Lower leg skin (tissue), 4 donors: ENCODE measurements around the gene ZMYND11. TPM values are rescaled to one million over a fixed set of nuclear protein-coding genes. Genes with fewer than 3 reads are reported as not detected.

Experiments used
- DNase-seq, 2 donors: peaks; one replicate each; pipeline ENCODE4 v3.0.0-alpha.2; 2019; ENCODE audit warnings: low spot score in 2 of 2
- H3K4me3 ChIP-seq: fragments of 200-600 bp; sonication (generic); 2 replicates; pipeline ENCODE4 v1.5.1; 2017; ENCODE audit warnings: mild to moderate bottlenecking, low read depth; ENCODE audit not compliant: poor library complexity, severe bottlenecking
- CTCF ChIP-seq, 3 donors: fragments of 450-650 bp; IDR thresholded peaks; one replicate each; pipeline ENCODE4 v1.5.1; 2016; ENCODE audit warnings: antibody characterized with exemption in 3 of 3, mild to moderate bottlenecking in 3 of 3, moderate library complexity in 2 of 3
- POLR2A ChIP-seq, 2 donors: fragments of 450-650 bp; IDR thresholded peaks; one replicate each; pipeline ENCODE4 v1.6.1; 2016 to 2017; ENCODE audit warnings: antibody characterized with exemption in 2 of 2, mild to moderate bottlenecking in 1 of 2, moderate library complexity in 1 of 2
- WGBS, 2 donors: methylation state at CpG; one replicate each; pipeline ENCODE4 v1.1.5; 2018; 5-methylcytosine and 5-hydroxymethylcytosine counted together
- intact Hi-C: fragments of 100-400 bp; cut with DNase I; formaldehyde crosslinking; loops from one replicate; pipeline ENCODE4 v1.15.0; 2023; ENCODE audit warnings: low total_unique reads
- total RNA-seq, 4 donors: library from RNA; depleted of rRNA; stranded (reverse); fragments of >200 nt; gene quantifications; one replicate each; pipeline ENCODE4 v1.1.0, GENCODE V29; 2016

ZMYND11 gene
- total RNA-seq, result 10 to 100 TPM; 41.0 to 50.8 (median 47.7) TPM

DNA sequence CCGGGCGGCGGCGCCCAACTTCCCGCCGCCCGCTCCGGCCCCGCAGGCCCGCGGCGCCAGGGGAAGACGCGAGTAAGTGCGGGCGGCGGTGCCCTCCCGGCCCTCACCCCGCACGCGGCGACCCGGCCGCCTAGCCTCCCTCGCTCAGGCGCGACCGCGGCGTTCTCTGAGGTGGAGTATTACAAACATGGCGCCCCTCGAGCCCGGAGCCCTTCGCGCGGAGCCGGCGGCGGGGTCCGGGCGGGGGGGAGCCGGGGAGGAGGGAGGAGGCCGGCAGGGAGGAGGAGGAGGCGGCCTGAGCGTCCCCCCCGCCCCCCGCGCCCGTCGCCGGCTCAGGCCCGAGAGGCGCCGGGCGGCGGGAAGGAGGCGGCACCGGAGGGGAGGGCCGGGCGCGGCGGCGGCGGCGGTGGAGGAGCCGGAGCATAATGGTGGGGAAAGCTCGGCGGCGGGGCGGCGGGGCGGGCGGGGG lies at the start of gene ZMYND11:
Gene ZMYND11 (plus strand): TSS at position 324 of the 469 bp plus-strand sequence. CDS start 44,558 bp downstream, outside the sequence.
- intact Hi-C loops, result no loop called here

DNA sequence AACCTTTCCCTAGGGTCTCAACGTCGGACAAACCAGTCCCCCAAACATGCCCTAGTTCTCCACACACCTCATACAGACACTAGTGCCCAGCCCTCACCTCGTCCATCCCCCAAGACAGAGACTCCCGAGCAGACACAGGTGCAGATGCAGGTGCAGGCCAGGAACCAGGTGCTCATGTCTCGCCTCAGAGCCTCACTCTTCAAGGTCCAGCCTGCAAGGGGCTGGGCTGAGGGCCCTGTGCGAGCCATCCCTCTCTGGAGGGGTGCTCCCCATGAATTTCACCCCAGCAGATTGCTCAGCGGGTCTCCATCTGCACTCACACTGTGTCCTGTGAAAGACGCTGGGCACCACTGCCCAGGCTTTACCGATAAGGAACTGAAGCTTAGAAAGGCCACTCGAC lies 49.2 kb upstream of the ZMYND11 start:
- WGBS, 2 donors, result 91 to 92% methylated on average over 9 to 10 of the region's 10 CpGs
- TF ChIP-seq POLR2A (IDR thresholded peaks at IDR 0.05) (no peak), CTCF (IDR thresholded peaks at IDR 0.05) (no peak)
- intact Hi-C loops, result no loop called here
- no peak overlapping the region for H3K4me3 ChIP-seq
- DNase-seq, result no peak

More for the DNA sequence above, at the start of gene ZMYND11:
- WGBS, 2 donors, result 0 to 2% methylated on average over 2 to 62 of the region's 73 CpGs
- peak; percentile 36 to 91 for DNase-seq
- TF ChIP-seq POLR2A (IDR thresholded peaks at IDR 0.05), result no peak
- no peak for TF ChIP-seq CTCF (IDR thresholded peaks at IDR 0.05)
- H3K4me3 ChIP-seq, result peak within 1 kb of the TSS; percentile 70

DNA sequence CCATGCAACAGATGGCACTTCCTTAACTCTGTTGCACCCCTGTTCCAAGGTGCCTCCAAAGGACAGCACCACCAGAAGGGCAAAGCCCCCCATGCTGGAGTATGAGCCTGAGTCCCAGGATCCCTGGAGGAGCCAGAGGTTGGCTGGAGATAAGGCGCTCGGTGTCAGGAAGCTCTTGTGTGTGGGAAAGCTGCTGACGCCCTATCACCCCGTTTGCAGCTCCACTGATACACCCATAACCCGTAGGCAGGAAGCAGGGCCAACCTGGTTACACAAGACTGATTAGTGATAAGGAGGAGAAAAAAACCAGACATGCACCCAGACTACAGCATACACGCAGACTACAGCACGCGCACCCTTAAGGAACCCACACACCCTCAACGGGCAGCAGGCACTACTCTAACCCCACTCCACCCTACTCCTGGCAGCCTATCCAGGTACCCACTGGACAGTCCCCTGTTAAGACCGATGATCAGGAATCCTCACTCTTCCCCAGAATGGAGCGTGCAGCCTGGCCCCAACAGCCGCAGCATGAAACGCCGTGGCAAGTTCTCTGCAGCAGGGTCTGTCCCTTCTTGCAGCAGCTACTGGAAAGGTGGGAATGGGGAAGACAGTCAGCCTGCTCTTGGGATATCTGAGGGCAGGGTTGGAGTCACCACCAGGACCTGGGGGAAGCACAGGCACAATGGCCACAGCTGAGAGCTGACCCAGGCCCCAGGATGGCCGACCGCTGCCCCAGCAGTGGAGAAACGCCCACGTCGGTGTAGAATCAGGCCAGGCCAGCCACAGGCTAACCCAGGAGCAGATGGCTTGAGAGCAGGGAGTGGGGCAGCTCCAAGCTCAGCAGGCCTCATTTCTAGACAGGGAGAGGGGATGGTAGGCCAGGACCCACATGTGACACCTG lies 47.8 kb upstream of the ZMYND11 start:
- TF ChIP-seq POLR2A (IDR thresholded peaks at IDR 0.05), result no peak
- TF ChIP-seq CTCF (IDR thresholded peaks at IDR 0.05), result no peak
- no peak for DNase-seq
- no peak overlapping the region for H3K4me3 ChIP-seq
- 74 to 75% methylated on average over 19 of the region's 19 CpGs for WGBS, 2 donors
- intact Hi-C loops, result no loop called here

GRCh38 chr10:88253-88652 lies 47.0 kb upstream of the ZMYND11 start:
- intact Hi-C loops, result no loop called here
- no peak overlapping the region for H3K4me3 ChIP-seq
- no peak for TF ChIP-seq CTCF (IDR thresholded peaks at IDR 0.05)
- TF ChIP-seq POLR2A (IDR thresholded peaks at IDR 0.05), result no peak
- no peak for DNase-seq
- WGBS, 2 donors, result 33 to 50% methylated on average over 4 of the region's 4 CpGs

DNA sequence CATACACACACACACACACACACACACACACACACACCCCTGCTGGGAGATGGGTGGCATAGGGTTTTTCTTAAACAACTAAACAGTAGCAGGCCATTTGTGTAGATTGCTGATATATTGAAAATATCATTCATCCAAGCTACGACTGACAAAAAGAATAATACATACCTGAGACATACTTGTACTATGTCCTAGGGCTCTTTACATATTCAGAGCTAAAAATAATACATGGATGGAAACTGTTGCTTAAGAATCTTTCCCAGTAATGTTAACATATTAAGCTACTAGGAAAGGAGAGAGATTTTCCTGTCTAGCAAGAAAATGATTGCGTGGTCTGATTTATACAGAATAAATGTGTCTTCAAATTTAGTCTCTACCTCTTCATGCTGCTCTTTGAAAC lies 46.0 kb upstream of the ZMYND11 start:
- TF ChIP-seq POLR2A (IDR thresholded peaks at IDR 0.05) (no peak), CTCF (IDR thresholded peaks at IDR 0.05) (no peak)
- H3K4me3 ChIP-seq, result no peak overlapping the region
- no peak for DNase-seq
- WGBS, 2 donors, result 45 to 55% methylated on average over 2 of the region's 2 CpGs
- intact Hi-C loops, result no loop called here
